Measurements from ENCODE around the gene EPHB6.
A peak's percentile ranks its signal among the peaks of the same experiment; 100 is the strongest.

Gene EPHB6, protein sequence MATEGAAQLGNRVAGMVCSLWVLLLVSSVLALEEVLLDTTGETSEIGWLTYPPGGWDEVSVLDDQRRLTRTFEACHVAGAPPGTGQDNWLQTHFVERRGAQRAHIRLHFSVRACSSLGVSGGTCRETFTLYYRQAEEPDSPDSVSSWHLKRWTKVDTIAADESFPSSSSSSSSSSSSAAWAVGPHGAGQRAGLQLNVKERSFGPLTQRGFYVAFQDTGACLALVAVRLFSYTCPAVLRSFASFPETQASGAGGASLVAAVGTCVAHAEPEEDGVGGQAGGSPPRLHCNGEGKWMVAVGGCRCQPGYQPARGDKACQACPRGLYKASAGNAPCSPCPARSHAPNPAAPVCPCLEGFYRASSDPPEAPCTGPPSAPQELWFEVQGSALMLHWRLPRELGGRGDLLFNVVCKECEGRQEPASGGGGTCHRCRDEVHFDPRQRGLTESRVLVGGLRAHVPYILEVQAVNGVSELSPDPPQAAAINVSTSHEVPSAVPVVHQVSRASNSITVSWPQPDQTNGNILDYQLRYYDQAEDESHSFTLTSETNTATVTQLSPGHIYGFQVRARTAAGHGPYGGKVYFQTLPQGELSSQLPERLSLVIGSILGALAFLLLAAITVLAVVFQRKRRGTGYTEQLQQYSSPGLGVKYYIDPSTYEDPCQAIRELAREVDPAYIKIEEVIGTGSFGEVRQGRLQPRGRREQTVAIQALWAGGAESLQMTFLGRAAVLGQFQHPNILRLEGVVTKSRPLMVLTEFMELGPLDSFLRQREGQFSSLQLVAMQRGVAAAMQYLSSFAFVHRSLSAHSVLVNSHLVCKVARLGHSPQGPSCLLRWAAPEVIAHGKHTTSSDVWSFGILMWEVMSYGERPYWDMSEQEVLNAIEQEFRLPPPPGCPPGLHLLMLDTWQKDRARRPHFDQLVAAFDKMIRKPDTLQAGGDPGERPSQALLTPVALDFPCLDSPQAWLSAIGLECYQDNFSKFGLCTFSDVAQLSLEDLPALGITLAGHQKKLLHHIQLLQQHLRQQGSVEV
- long read RNA-seq, partial matches to known transcripts = 4 of 22 reads
- long read RNA-seq, other reads (novel, unspliced or antisense) = 17 of 22 reads

DNA sequence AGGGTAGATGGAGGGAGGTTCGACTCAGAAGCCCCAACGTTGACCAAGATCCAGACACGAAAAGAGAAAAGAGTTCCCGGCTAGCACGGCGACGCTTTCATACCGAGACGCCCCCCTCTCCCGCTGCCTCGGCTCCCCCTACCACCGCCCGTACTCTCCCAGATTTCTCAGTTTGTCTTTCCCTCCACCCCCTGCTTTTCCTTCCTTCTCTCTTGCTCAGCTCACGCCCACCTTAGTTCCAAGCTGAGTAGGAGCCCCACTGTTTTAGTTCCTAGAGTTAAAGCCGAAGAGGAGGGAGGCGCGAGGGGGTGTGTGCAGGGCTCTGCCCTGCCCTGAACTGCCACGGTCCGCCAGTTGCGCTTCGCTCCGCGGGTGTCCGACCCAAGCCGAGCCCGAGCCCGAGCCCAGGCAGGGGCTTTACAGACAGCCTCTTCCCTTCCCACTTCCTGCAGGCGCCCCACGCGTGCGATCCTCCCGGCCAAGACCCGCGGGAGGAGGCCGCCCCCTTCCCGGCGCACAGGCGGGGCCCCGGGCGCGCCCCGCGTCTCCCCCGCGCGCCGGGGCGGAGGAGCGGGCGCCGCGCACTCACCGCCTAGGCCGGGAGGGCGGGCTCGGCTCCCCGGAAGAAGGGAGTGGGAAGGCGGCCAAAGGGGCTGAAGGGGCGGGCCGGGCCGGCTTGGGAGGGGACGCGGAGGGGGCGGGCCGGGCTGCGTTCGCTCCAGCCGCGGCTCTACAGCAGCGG is at the start of gene EPHB6:
TSS of gene EPHB6 (plus strand) at position 705 of the 742 bp plus-strand sequence. CDS start 8,152 bp downstream, outside the sequence.
- Histone ChIP-seq H3K4me3 (replicated peaks; ENCODE audit: insufficient read depth, low read length) (peak within 1 kb of the TSS; percentile 70), H3K27me3 (ENCODE audit: insufficient read depth, poor library complexity, severe bottlenecking) (no peaks in the 10 kb centered on the region), H3K27ac (replicated peaks) (peak within 1 kb of the TSS; percentile 79)
- DNase-seq (ENCODE audit: low read depth in 1 of 2, low spot score in 1 of 2) = peak; percentile 29 to 72
- TF ChIP-seq SPI1 (IDR thresholded peaks at IDR 0.05; ENCODE audit: borderline replicate concordance, low read depth) (no peak), POLR2AphosphoS5 (IDR thresholded peaks at IDR 0.05; ENCODE audit: low read depth) (0 out of 2 replicates have a peak, but pooled peaks have one; percentile 21)

DNA sequence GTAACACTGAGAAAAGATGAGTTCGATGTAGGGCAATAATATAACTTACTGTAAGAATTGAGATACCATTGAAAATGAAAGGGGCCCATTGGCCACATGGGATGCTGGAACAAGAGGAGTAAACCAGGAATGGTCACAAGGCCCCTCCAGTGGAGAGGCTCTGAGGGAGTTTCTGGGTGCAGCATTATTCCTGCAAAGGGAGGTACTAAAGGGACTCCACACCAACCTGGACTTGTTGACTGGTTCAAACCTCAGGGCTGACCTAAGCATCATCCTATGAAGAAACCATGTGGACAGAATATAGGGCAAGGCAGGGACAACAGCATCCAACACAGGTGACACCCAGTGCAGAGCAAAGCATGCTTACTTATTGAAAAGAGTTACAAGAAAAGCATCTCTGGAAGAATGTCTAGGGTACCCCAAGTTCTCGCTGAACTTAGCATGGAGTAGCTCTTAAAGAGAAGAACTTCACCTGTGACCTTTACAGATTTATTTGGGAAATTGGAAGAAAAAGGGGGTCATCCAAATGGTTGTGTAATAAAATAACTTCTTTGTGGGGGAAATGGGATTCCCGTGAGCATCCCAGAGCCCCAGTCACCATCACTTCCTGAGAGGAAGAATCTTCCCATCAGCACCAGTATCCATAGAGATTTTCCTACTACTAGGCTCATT is 49.4 kb upstream of the EPHB6 start:
- H3K27me3 ChIP-seq (ENCODE audit: insufficient read depth, poor library complexity, severe bottlenecking) = peaks cover 22% of the 10 kb centered on the region
- no peak overlapping the region for H3K4me3 ChIP-seq (replicated peaks; ENCODE audit: insufficient read depth, low read length)
- no peak for DNase-seq (ENCODE audit: low read depth in 1 of 2, low spot score in 1 of 2)
- no peak for TF ChIP-seq POLR2AphosphoS5 (IDR thresholded peaks at IDR 0.05; ENCODE audit: low read depth)
- TF ChIP-seq, protein P1, sequence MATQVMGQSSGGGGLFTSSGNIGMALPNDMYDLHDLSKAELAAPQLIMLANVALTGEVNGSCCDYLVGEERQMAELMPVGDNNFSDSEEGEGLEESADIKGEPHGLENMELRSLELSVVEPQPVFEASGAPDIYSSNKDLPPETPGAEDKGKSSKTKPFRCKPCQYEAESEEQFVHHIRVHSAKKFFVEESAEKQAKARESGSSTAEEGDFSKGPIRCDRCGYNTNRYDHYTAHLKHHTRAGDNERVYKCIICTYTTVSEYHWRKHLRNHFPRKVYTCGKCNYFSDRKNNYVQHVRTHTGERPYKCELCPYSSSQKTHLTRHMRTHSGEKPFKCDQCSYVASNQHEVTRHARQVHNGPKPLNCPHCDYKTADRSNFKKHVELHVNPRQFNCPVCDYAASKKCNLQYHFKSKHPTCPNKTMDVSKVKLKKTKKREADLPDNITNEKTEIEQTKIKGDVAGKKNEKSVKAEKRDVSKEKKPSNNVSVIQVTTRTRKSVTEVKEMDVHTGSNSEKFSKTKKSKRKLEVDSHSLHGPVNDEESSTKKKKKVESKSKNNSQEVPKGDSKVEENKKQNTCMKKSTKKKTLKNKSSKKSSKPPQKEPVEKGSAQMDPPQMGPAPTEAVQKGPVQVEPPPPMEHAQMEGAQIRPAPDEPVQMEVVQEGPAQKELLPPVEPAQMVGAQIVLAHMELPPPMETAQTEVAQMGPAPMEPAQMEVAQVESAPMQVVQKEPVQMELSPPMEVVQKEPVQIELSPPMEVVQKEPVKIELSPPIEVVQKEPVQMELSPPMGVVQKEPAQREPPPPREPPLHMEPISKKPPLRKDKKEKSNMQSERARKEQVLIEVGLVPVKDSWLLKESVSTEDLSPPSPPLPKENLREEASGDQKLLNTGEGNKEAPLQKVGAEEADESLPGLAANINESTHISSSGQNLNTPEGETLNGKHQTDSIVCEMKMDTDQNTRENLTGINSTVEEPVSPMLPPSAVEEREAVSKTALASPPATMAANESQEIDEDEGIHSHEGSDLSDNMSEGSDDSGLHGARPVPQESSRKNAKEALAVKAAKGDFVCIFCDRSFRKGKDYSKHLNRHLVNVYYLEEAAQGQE (IDR thresholded peaks at IDR 0.05; ENCODE audit: insufficient replicate concordance, low read depth) = no peak
- no peak for TF ChIP-seq GABPA (IDR thresholded peaks at IDR 0.05; ENCODE audit: low read depth)
- TF ChIP-seq, protein P2, sequence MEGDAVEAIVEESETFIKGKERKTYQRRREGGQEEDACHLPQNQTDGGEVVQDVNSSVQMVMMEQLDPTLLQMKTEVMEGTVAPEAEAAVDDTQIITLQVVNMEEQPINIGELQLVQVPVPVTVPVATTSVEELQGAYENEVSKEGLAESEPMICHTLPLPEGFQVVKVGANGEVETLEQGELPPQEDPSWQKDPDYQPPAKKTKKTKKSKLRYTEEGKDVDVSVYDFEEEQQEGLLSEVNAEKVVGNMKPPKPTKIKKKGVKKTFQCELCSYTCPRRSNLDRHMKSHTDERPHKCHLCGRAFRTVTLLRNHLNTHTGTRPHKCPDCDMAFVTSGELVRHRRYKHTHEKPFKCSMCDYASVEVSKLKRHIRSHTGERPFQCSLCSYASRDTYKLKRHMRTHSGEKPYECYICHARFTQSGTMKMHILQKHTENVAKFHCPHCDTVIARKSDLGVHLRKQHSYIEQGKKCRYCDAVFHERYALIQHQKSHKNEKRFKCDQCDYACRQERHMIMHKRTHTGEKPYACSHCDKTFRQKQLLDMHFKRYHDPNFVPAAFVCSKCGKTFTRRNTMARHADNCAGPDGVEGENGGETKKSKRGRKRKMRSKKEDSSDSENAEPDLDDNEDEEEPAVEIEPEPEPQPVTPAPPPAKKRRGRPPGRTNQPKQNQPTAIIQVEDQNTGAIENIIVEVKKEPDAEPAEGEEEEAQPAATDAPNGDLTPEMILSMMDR (IDR thresholded peaks at IDR 0.05; ENCODE audit: insufficient read depth, low read length) = no peak
- no peak for TF ChIP-seq SPI1 (IDR thresholded peaks at IDR 0.05; ENCODE audit: borderline replicate concordance, low read depth)
- no peak overlapping the region for H3K27ac ChIP-seq (replicated peaks)

DNA sequence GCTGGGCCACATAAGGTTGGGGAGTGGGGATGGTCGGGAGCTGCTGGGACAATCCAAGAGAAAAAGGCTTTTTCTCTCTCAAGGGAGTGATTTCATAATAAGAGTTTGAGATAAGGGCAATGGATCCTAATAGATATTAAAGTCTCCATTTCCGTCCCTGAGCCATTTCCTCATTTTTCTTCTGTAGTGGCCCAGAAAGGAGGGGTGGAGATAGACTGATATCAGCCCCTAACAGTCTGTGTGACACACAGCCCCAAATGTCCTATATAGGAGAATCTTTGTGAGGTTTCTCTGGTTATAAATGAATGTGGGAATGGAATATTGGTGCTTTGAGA is 48.9 kb upstream of the EPHB6 start:
- H3K27me3 ChIP-seq (ENCODE audit: insufficient read depth, poor library complexity, severe bottlenecking) = peaks cover 20% of the 10 kb centered on the region
- TF ChIP-seq, protein P1 (IDR thresholded peaks at IDR 0.05; ENCODE audit: insufficient replicate concordance, low read depth) = no peak
- TF ChIP-seq SPI1 (IDR thresholded peaks at IDR 0.05; ENCODE audit: borderline replicate concordance, low read depth) = peak; percentile 50; the same call in 1 of the 2 replicates
- no peak for TF ChIP-seq POLR2AphosphoS5 (IDR thresholded peaks at IDR 0.05; ENCODE audit: low read depth)
- DNase-seq (ENCODE audit: low read depth in 1 of 2, low spot score in 1 of 2) = no peak
- H3K27ac ChIP-seq (replicated peaks) = no peak overlapping the region
- no peak overlapping the region for H3K4me3 ChIP-seq (replicated peaks; ENCODE audit: insufficient read depth, low read length)

DNA sequence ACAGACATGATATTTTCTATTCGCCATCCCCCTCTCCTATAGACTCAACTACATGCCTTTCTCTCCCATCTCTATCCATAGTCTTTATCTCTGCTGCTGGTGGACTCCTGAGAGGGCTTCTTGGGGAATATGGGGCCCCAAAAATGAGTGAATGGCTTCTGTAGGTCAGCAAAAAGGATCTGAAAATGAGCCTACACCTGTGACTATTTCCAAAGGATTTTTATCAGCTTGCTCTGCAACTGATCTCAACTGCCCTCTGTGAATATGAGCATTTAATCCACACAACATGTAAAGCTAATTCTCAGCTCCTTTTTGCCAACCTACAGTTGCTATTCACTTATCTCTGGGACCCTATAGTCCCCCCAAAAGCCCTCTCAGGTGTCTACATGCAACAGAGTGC is 47.9 kb upstream of the EPHB6 start:
- no peak overlapping the region for H3K4me3 ChIP-seq (replicated peaks; ENCODE audit: insufficient read depth, low read length)
- peaks cover 20% of the 10 kb centered on the region for H3K27me3 ChIP-seq (ENCODE audit: insufficient read depth, poor library complexity, severe bottlenecking)
- TF ChIP-seq POLR2AphosphoS5 (IDR thresholded peaks at IDR 0.05; ENCODE audit: low read depth) = no peak
- H3K27ac ChIP-seq (replicated peaks) = no peak overlapping the region
- DNase-seq (ENCODE audit: low read depth in 1 of 2, low spot score in 1 of 2) = no peak
